HepG2 (cell line): ENCODE data around the gene CLTCL1. TPM values are rescaled to one million over a fixed set of nuclear protein-coding genes. Genes with fewer than 3 reads are reported as not detected.

ENCODE experiments used
- ATAC-seq: fragments of 200-7000 bp; cut with Tn5 transposase; 3 replicates; pipeline ENCODE4 v1.9.1; 2020; ENCODE audit warnings: mild to moderate bottlenecking, moderate library complexity
- BruUV-seq: library from RNA; stranded (reverse); fragments of 400-500 nt; replicated peaks from 2 replicates; lab custom pipeline; 2021; lab: Mats Ljungman, UMichigan
- CTCF ChIA-PET: fragments of 300-600 bp; formaldehyde crosslinking; extraction: SDS; loops from one replicate; lab custom pipeline; 2021; ENCODE audit warnings: low total read pairs, inconsistent platforms, low intra/inter-chr PET ratio; lab: Yijun Ruan, JAX
- POLR2A ChIA-PET: fragments of 350-600 bp; sonication (Branson Sonifier 250); formaldehyde crosslinking; loops from one replicate; lab custom pipeline; 2020; ENCODE audit warnings: antibody characterized with exemption, inconsistent platforms; lab: Yijun Ruan, JAX
- DNase-seq: peaks from one replicate; pipeline ENCODE4 v3.0.0-alpha.2; 2015; ENCODE audit warnings: low spot score
- FAIRE-seq: peaks from 3 replicates; lab custom pipeline; 2011; peaks lifted over from hg19 to GRCh38; lab: Jason Lieb, UNC
- H2AFZ ChIP-seq: one replicate; pipeline ENCODE4 v1.6.1; 2011; ENCODE audit warnings: low read length, inconsistent platforms
- H3K27ac ChIP-seq: fragments of 300-600 bp; 3 replicates; pipeline ENCODE4 v1.8.0; 2011; ENCODE audit warnings: mixed run types, mild to moderate bottlenecking, mixed read lengths, low read length, inconsistent platforms; ENCODE audit not compliant: insufficient read depth; ENCODE audit errors: extremely low read length
- H3K27me3 ChIP-seq, 2 experiments: fragments of 200-600 bp in 1 of 2; 2 replicates in 1 of 2; 3 replicates in 1 of 2; pipeline versions ENCODE4 v1.6.0 to v1.8.0; 2011; ENCODE audit warnings: low read length in 2 of 2, mild to moderate bottlenecking in 2 of 2, moderate library complexity in 2 of 2, inconsistent platforms in 1 of 2; ENCODE audit not compliant: insufficient read depth in 2 of 2, control insufficient read depth in 1 of 2
- H3K36me3 ChIP-seq, 2 experiments: fragments of 200-600 bp in 1 of 2; replicated peaks in 1 of 2; 2 replicates in 1 of 2; 3 replicates in 1 of 2; pipeline versions ENCODE4 v1.5.1 to v1.8.0; 2011; ENCODE audit warnings: low read length in 2 of 2, inconsistent platforms in 1 of 2; ENCODE audit not compliant: insufficient read depth in 2 of 2, control insufficient read depth in 1 of 2
- H3K4me1 ChIP-seq: 2 replicates; pipeline ENCODE4 v1.5.1; 2012; ENCODE audit warnings: low read length, inconsistent platforms; ENCODE audit not compliant: insufficient read depth
- H3K4me2 ChIP-seq: 2 replicates; pipeline ENCODE4 v1.6.0; 2011; ENCODE audit warnings: low read depth, low read length, inconsistent platforms
- H3K4me3 ChIP-seq, 3 experiments: fragments of 200-600 bp in 1 of 3; sonication (generic), shearing (Covaris generic) in 1 of 3; replicated peaks in 1 of 3; 2 replicates each; pipeline ENCODE4 v1.5.1; 2011 to 2016; ENCODE audit warnings: low read length in 3 of 3, inconsistent platforms in 2 of 3, low read depth in 2 of 3, mild to moderate bottlenecking in 2 of 3, control low read depth in 1 of 3, mixed read lengths in 1 of 3; ENCODE audit not compliant: insufficient read depth in 1 of 3
- H3K79me2 ChIP-seq: one replicate; pipeline ENCODE4 v1.6.1; 2011; ENCODE audit warnings: low read length, inconsistent platforms; ENCODE audit not compliant: insufficient read depth
- H3K9ac ChIP-seq: 2 replicates; pipeline ENCODE4 v1.6.0; 2011; ENCODE audit warnings: mild to moderate bottlenecking, low read depth, low read length, inconsistent platforms; ENCODE audit not compliant: insufficient read depth
- H3K9me3 ChIP-seq: 2 replicates; pipeline ENCODE4 v1.5.1; 2012; ENCODE audit warnings: mild to moderate bottlenecking, low read length
- H4K20me1 ChIP-seq: 2 replicates; pipeline ENCODE4 v1.6.0; 2011; ENCODE audit warnings: inconsistent platforms, mild to moderate bottlenecking, low read length, moderate library complexity; ENCODE audit not compliant: insufficient read depth
- EEA1 ChIP-seq: sonication (generic); formaldehyde crosslinking; IDR thresholded peaks from 2 replicates; pipeline ENCODE4 v1.5.1; 2020; ENCODE audit warnings: mild to moderate bottlenecking, missing genetic modification reagents, borderline replicate concordance
- FOXJ3 ChIP-seq: sonication (generic); formaldehyde crosslinking; IDR thresholded peaks from 2 replicates; pipeline ENCODE4 v1.4.0; 2020; ENCODE audit warnings: missing genetic modification reagents, mild to moderate bottlenecking, borderline replicate concordance
- GABPB1 ChIP-seq: IDR thresholded peaks from 2 replicates; pipeline ENCODE4 v1.6.1; 2016; ENCODE audit warnings: mild to moderate bottlenecking, missing genetic modification reagents, moderate library complexity, missing compliant biosample characterization
- GLI4 ChIP-seq: sonication (generic); formaldehyde crosslinking; IDR thresholded peaks from 2 replicates; pipeline ENCODE4 v1.5.1; 2020; ENCODE audit warnings: missing genetic modification reagents, mild to moderate bottlenecking, moderate library complexity, borderline replicate concordance
- HOXD1 ChIP-seq: sonication (generic); formaldehyde crosslinking; IDR thresholded peaks from 2 replicates; pipeline ENCODE4 v1.5.0; 2020; ENCODE audit warnings: missing genetic modification reagents
- NFKB2 ChIP-seq: sonication (generic); formaldehyde crosslinking; IDR thresholded peaks from 2 replicates; pipeline ENCODE4 v1.4.0; 2020; ENCODE audit warnings: missing genetic modification reagents, borderline replicate concordance
- PHB2 ChIP-seq: fragments of 450-650 bp; IDR thresholded peaks from 2 replicates; pipeline ENCODE4 v1.6.1; 2018; ENCODE audit not compliant: partially characterized antibody
- RFXAP ChIP-seq: sonication (generic); formaldehyde crosslinking; IDR thresholded peaks from 2 replicates; pipeline ENCODE4 v1.4.0; 2020; ENCODE audit warnings: missing genetic modification reagents, borderline replicate concordance
- RORA ChIP-seq: sonication (generic); formaldehyde crosslinking; IDR thresholded peaks from 2 replicates; pipeline ENCODE4 v1.5.0; 2020; ENCODE audit warnings: mild to moderate bottlenecking, missing genetic modification reagents, moderate library complexity
- TBX2 ChIP-seq: sonication (generic); formaldehyde crosslinking; IDR thresholded peaks from 2 replicates; pipeline ENCODE4 v1.5.0; 2020; ENCODE audit warnings: missing genetic modification reagents, mild to moderate bottlenecking, borderline replicate concordance
- THAP7 ChIP-seq: sonication (generic); formaldehyde crosslinking; IDR thresholded peaks from 2 replicates; pipeline ENCODE4 v1.8.1; 2023; ENCODE audit warnings: mild to moderate bottlenecking, missing genetic modification reagents
- TRIM24 ChIP-seq: sonication (generic); formaldehyde crosslinking; IDR thresholded peaks from 2 replicates; pipeline ENCODE4 v1.8.0; 2022; ENCODE audit warnings: mild to moderate bottlenecking, missing genetic modification reagents
- ZNF570 ChIP-seq: sonication (generic); formaldehyde crosslinking; IDR thresholded peaks from 2 replicates; pipeline ENCODE4 v1.4.0; 2020; ENCODE audit warnings: mild to moderate bottlenecking, missing genetic modification reagents, borderline replicate concordance
- ZNF572 ChIP-seq: sonication (generic); formaldehyde crosslinking; IDR thresholded peaks from 2 replicates; pipeline ENCODE4 v1.5.1; 2020; ENCODE audit warnings: mild to moderate bottlenecking, missing genetic modification reagents
- ZNF879 ChIP-seq: sonication (generic); formaldehyde crosslinking; IDR thresholded peaks from 2 replicates; pipeline ENCODE4 v1.8.1; 2023; ENCODE audit warnings: missing genetic modification reagents
- WGBS: methylation state at CpG from one replicate; pipeline ENCODE4 v1.1.6; 2017; ENCODE audit warnings: low lambda C conversion rate; 5-methylcytosine and 5-hydroxymethylcytosine counted together
- in situ Hi-C: cut with HindIII; loops from 2 replicates; pipeline ENCODE4 v1.10.0; 2017; ENCODE audit warnings: low pct_unique_long_range_greater_than_20kb; ENCODE audit not compliant: extremely low pct_ligation_motif_present
- intact Hi-C: fragments of 100-400 bp; cut with micrococcal nuclease; formaldehyde crosslinking; loops from one replicate; pipeline ENCODE4 v1.10.0; 2022; ENCODE audit not compliant: unreplicated experiment
- polyA plus RNA-seq, 8 experiments: library from polyadenylated mRNA; depleted of rRNA in 3 of 8; stranded (reverse) in 7 of 8; unstranded in 1 of 8; fragments of >200 nt; fragmentation: Illumina TruSeq in 4 of 8; extraction: Trizol in 4 of 8; gene quantifications; 2 replicates each; pipeline versions ENCODE4 v1.2.1 to v1.2.3, GENCODE V29; 2011 to 2016; ENCODE audit warnings: low read depth in 4 of 8, missing spikeins in 1 of 8, mixed read lengths in 1 of 8; ENCODE audit not compliant: insufficient read depth in 1 of 8
- total RNA-seq, 5 experiments: library from RNA; depleted of rRNA; stranded (reverse); fragments of >200 nt; fragmentation: Illumina TruSeq; extraction: Trizol; gene quantifications; 2 replicates each; pipeline ENCODE4 v1.2.3, GENCODE V29; 2016; ENCODE audit warnings: low read depth in 1 of 5

The CLTCL1 gene
- total and polyA plus RNA-seq, 2 of the 13 experiments (the other 11 are each of a cell fraction or from before 2014, with no cell fraction given) = 8.1 to 10.9 TPM

- Histone ChIP-seq H3K9ac (no peak overlapping the region), H4K20me1 (no peaks in the 10 kb centered on the region), H3K36me3 (peaks cover 0 to 2% of the 10 kb centered on the region in 2 experiments; a peak in 3 of 5 replicates), H3K27ac (no peak overlapping the region), H3K4me3 (no peak overlapping the region), H3K4me2 (no peak overlapping the region), H3K27me3 (no peaks in the 10 kb centered on the region), H2AFZ (no peak overlapping the region), H3K79me2 (no peaks in the 10 kb centered on the region), H3K9me3 (no peaks in the 10 kb centered on the region), H3K4me1 (no peaks in the 10 kb centered on the region)
- in situ Hi-C loops = no loop called here
- BruUV-seq = no TSS peak
- no peak for ATAC-seq
- no peak for DNase-seq
- intact Hi-C loops = no loop called here
- ChIA-PET CTCF (no interaction called here), POLR2A (no interaction called here)
- no peak for TF ChIP-seq GLI4 (CRISPR knock-in tag)
- TF ChIP-seq EEA1 = no peak
- no peak for TF ChIP-seq RFXAP (CRISPR knock-in tag)
- TF ChIP-seq ZNF879 (CRISPR knock-in tag) = no peak
- no peak for TF ChIP-seq RORA (CRISPR knock-in tag)
- TF ChIP-seq THAP7 (CRISPR knock-in tag) = no peak
- no peak for TF ChIP-seq ZNF572 (CRISPR knock-in tag)
- TF ChIP-seq NFKB2 (CRISPR knock-in tag) = no peak
- no peak for TF ChIP-seq TRIM24 (CRISPR knock-in tag)
- no peak for TF ChIP-seq ZNF570
- TF ChIP-seq TBX2 (CRISPR knock-in tag) = no peak
- TF ChIP-seq HOXD1 = no peak
- TF ChIP-seq FOXJ3 (CRISPR knock-in tag) = no peak
- no peak for TF ChIP-seq GABPB1
- no peak for TF ChIP-seq PHB2
- no peak for FAIRE-seq
- WGBS = 91% methylated on average over 8 of the region's 8 CpGs
Measured at GRCh38 chr22:19199479-19199878, 92.0 kb downstream of the CLTCL1 start.
